ENCODE measurements around the gene NUDT8. TPM values are rescaled to one million over a fixed set of nuclear protein-coding genes. Genes with fewer than 3 reads are reported as not detected.
"Not testable (repeated sequence)": the region's sequence is repeated elsewhere in the genome, so short reads cannot be mapped to it uniquely, and the experiment has no call there.

The NUDT8 gene
- total RNA-seq, 1 donor from 2014 or later: 31.4 TPM

GRCh38 chr11:67662142-67662834 lies 32.6 kb upstream of the NUDT8 start:
- intact Hi-C loops (cut with DNase I): no loop called here
- no peak for DNase-seq (ENCODE audit: low spot score)

GRCh38 chr11:67660752-67661151 lies 31.0 kb upstream of the NUDT8 start:
- DNase-seq (ENCODE audit: low spot score); intact Hi-C loops (cut with DNase I): not testable (repeated sequence)

GRCh38 chr11:67659651-67660165 lies 30.0 kb upstream of the NUDT8 start:
- intact Hi-C loops (cut with DNase I); DNase-seq (ENCODE audit: low spot score): not testable (repeated sequence)

- intact Hi-C loops (cut with DNase I): no loop called here
Measured at GRCh38 chr11:67657300-67657699, 27.6 kb upstream of the NUDT8 start.

GRCh38 chr11:67656278-67656922 lies 26.7 kb upstream of the NUDT8 start:
- intact Hi-C loops (cut with DNase I): no loop called here

More at GRCh38 chr11:67657300-67657699, 27.6 kb upstream of the NUDT8 start:
- no peak for DNase-seq (ENCODE audit: low spot score)

GRCh38 chr11:67654225-67654624 lies 24.5 kb upstream of the NUDT8 start:
- intact Hi-C loops (cut with DNase I): no loop called here
- peak; percentile 19 for DNase-seq (ENCODE audit: low spot score)

More at GRCh38 chr11:67656278-67656922, 26.7 kb upstream of the NUDT8 start:
- peak; percentile 38 for DNase-seq (ENCODE audit: low spot score)

- peak; percentile 24 for DNase-seq (ENCODE audit: low spot score)
- intact Hi-C loops (cut with DNase I): no loop called here
Measured at GRCh38 chr11:67652965-67653845, 23.5 kb upstream of the NUDT8 start.

GRCh38 chr11:67651976-67652781 lies 22.4 kb upstream of the NUDT8 start:
- intact Hi-C loops (cut with DNase I): no loop called here
- DNase-seq (ENCODE audit: low spot score): no peak

GRCh38 chr11:67649634-67650510 lies 20.1 kb upstream of the NUDT8 start:
- intact Hi-C loops (cut with DNase I): no loop called here
- DNase-seq (ENCODE audit: low spot score): no peak

GRCh38 chr11:67648796-67649613 lies 19.3 kb upstream of the NUDT8 start:
- intact Hi-C loops (cut with DNase I): no loop called here
- no peak for DNase-seq (ENCODE audit: low spot score)

GRCh38 chr11:67648140-67648795 lies 18.5 kb upstream of the NUDT8 start:
- DNase-seq (ENCODE audit: low spot score): no peak
- intact Hi-C loops (cut with DNase I): no loop called here

- DNase-seq (ENCODE audit: low spot score): no peak
- intact Hi-C loops (cut with DNase I): no loop called here
Measured at GRCh38 chr11:67647471-67647870, 17.7 kb upstream of the NUDT8 start.

- DNase-seq (ENCODE audit: low spot score): no peak
- intact Hi-C loops (cut with DNase I): no loop called here
Measured at GRCh38 chr11:67646535-67647336, 17.0 kb upstream of the NUDT8 start.

GRCh38 chr11:67645521-67646461 lies 16.1 kb upstream of the NUDT8 start:
- intact Hi-C loops (cut with DNase I): no loop called here

More at GRCh38 chr11:67645521-67646461, 16.1 kb upstream of the NUDT8 start:
- DNase-seq (ENCODE audit: low spot score): no peak
